Measurements from ENCODE around the gene ERC1. TPM values are rescaled to one million over a fixed set of nuclear protein-coding genes. Genes with fewer than 3 reads are reported as not detected.
"Not testable (repeated sequence)": the region's sequence is repeated elsewhere in the genome, so short reads cannot be mapped to it uniquely, and the experiment has no call there.

Gene ERC1
- total RNA-seq, 4 donors from 2014 or later: 50.0 to 88.1 (median 59.7) TPM

DNA sequence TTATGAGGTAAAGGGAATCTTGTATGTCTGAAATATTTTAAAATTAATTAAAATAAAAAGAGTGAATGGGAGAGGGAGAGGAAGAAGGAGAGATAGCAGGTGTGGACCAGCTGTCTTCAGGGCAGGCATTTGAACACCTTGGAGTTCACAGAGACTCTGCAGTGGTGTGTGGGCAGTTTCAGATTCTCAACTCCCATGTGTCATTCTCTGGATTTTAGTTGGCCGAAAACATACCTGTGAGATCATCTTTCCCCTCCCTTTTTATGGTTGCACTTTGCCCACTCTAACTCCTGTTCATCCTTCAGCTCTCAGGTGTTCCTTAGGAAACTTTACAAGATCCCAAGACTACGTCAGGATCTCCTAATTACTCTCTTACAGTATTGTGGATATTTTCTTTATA, 108.1 kb downstream of the ERC1 start:
- intact Hi-C loops (cut with DNase I): no loop called here
- H3K4me3 ChIP-seq: no peak overlapping the region
- H3K36me3 ChIP-seq: no peaks in the 10 kb centered on the region
- TF ChIP-seq POLR2AphosphoS5 (IDR thresholded peaks at IDR 0.05): no peak
- no peak for TF ChIP-seq EP300 (IDR thresholded peaks at IDR 0.05)
- TF ChIP-seq CTCF (IDR thresholded peaks at IDR 0.05): no peak
- no peak for TF ChIP-seq POLR2A (IDR thresholded peaks at IDR 0.05; ENCODE audit: low read depth)
- H3K4me1 ChIP-seq: peaks cover 0 to 9% (median 0%) of the 10 kb centered on the region in 4 donors
- WGBS: 98% methylated on average over 2 of the region's 2 CpGs
- no peak overlapping the region for H3K27ac ChIP-seq (replicated peaks in 1 of 4)
- H3K9me3 ChIP-seq: no peaks in the 10 kb centered on the region
- no peaks in the 10 kb centered on the region for H3K27me3 ChIP-seq
- no peak for DNase-seq (ENCODE audit: extremely low spot score)

DNA sequence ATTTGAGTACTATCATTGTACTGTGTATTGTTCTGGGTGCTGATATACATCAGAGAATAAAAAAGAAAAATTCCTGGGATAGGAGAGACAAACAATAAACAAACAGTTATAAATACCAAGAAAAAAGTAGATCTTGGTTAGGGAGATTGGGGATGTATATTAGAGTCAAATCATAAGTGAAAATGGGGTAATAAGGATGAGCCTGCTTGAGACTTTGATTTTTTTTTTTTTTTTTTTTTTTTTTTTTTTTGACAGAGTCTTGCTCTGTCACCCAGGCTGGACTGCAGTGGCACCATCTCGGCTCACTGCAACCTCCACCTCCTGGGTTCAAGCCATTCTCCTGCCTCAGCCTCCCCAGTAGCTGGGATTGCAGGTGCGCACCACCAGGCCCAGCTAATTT, 108.6 kb downstream of the ERC1 start:
- DNase-seq (ENCODE audit: extremely low spot score); H3K4me1 ChIP-seq; intact Hi-C loops (cut with DNase I); H3K27me3 ChIP-seq; H3K4me3 ChIP-seq; H3K36me3 ChIP-seq; H3K27ac ChIP-seq (replicated peaks in 1 of 4); H3K9me3 ChIP-seq: not testable (repeated sequence)
- WGBS: 91% methylated on average over 2 of the region's 2 CpGs

DNA sequence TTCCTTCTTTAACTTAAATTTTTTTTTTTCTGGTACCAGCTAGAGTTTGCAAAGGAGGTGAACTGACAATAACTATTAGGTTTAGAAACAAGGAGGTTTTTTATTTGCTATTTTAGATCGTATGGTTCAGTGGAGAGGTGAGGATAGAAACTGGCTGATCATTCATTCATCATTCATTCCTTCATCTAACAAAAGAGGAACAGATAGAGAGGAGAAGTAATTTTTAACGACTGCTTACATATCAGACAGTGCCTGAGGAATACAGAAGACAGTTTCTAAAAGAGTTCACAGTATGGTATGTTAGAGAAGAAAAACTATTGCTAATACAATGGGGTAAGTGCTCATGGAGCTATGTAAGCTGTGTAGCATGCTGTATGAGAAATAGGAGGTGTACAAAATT, 111.1 kb downstream of the ERC1 start:
- H3K4me1 ChIP-seq: peaks cover 0 to 9% (median 0%) of the 10 kb centered on the region in 4 donors
- WGBS: 68% methylated on average over 2 of the region's 2 CpGs
- no peaks in the 10 kb centered on the region for H3K27me3 ChIP-seq
- peaks cover 0 to 8% (median 0%) of the 10 kb centered on the region in 4 donors for H3K36me3 ChIP-seq
- no peaks in the 10 kb centered on the region for H3K9me3 ChIP-seq
- H3K27ac ChIP-seq (replicated peaks in 1 of 4): no peak overlapping the region
- no peak for DNase-seq (ENCODE audit: extremely low spot score)
- H3K4me3 ChIP-seq: no peak overlapping the region
- intact Hi-C loops (cut with DNase I): no loop called here
- TF ChIP-seq POLR2AphosphoS5 (IDR thresholded peaks at IDR 0.05): no peak
- TF ChIP-seq CTCF (IDR thresholded peaks at IDR 0.05): no peak
- no peak for TF ChIP-seq POLR2A (IDR thresholded peaks at IDR 0.05; ENCODE audit: low read depth)
- TF ChIP-seq EP300 (IDR thresholded peaks at IDR 0.05): no peak

DNA sequence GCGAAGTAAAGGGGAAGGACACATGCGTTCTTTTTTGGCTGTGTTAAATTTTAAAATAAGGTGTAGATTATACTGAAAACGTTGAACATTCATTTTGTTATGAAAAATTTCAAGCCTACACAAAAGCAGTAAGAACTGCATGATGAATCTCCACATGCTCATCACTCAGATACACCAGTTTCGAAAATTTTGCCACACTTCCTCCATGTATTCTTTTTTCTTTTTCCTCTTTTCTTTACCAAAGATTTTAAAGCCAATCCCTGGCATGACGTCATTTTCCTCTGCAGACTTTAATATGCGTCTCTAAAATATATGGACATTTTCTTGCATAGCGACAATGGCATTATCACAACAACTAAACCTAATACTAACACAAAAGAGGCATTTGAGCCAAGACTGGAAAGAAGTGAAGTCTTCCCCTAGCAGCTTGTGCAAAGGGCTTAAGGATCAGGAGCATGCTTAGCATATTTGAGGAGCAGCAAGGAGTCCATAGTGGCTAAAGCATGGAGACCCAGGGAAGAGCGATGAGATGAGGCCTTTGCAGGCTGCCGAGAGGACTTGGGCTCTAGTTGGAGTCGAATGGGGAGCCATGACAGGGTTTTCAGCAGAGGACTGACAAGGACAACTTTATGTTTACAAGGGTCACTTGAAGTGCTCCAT, 111.9 kb downstream of the ERC1 start:
- Histone ChIP-seq H3K27ac (replicated peaks in 1 of 4) (no peak overlapping the region), H3K9me3 (no peaks in the 10 kb centered on the region), H3K36me3 (peaks cover 0 to 8% (median 0%) of the 10 kb centered on the region in 4 donors), H3K4me3 (no peak overlapping the region), H3K27me3 (no peaks in the 10 kb centered on the region), H3K4me1 (peaks cover 0 to 4% (median 0%) of the 10 kb centered on the region in 4 donors)
- DNase-seq (ENCODE audit: extremely low spot score): no peak
- intact Hi-C loops (cut with DNase I): no loop called here
- WGBS: 84% methylated on average over 10 of the region's 10 CpGs
- TF ChIP-seq CTCF (IDR thresholded peaks at IDR 0.05) (no peak), POLR2A (IDR thresholded peaks at IDR 0.05; ENCODE audit: low read depth) (no peak), EP300 (IDR thresholded peaks at IDR 0.05) (no peak), POLR2AphosphoS5 (IDR thresholded peaks at IDR 0.05) (no peak)

- 96% methylated on average over 3 of the region's 3 CpGs for WGBS
Measured at GRCh38 chr12:1103632-1104031, 112.6 kb downstream of the ERC1 start.

More at GRCh38 chr12:1103632-1104031, 112.6 kb downstream of the ERC1 start:
- Histone ChIP-seq H3K4me1 (peaks cover 0 to 4% (median 0%) of the 10 kb centered on the region in 4 donors), H3K27ac (replicated peaks in 1 of 4) (no peak overlapping the region), H3K36me3 (peaks cover 0 to 8% (median 0%) of the 10 kb centered on the region in 4 donors), H3K27me3 (no peaks in the 10 kb centered on the region), H3K9me3 (no peaks in the 10 kb centered on the region), H3K4me3 (no peak overlapping the region)
- TF ChIP-seq POLR2A (IDR thresholded peaks at IDR 0.05; ENCODE audit: low read depth) (no peak), EP300 (IDR thresholded peaks at IDR 0.05) (no peak), POLR2AphosphoS5 (IDR thresholded peaks at IDR 0.05) (no peak), CTCF (IDR thresholded peaks at IDR 0.05) (no peak)
- no peak for DNase-seq (ENCODE audit: extremely low spot score)
- intact Hi-C loops (cut with DNase I): no loop called here

Data from esophagus muscularis mucosa (tissue), 4 donors.